NCI-H1694 (cell line): Measurements from ENCODE around the gene TBC1D3I.
"Not testable (repeated sequence)": the region's sequence is repeated elsewhere in the genome, so short reads cannot be mapped to it uniquely, and the experiment has no call there.

Source experiments
- DNase-seq: peaks from one replicate; lab custom pipeline; 2025; lab: John Stamatoyannopoulos, UW

Gene TBC1D3I

DNA sequence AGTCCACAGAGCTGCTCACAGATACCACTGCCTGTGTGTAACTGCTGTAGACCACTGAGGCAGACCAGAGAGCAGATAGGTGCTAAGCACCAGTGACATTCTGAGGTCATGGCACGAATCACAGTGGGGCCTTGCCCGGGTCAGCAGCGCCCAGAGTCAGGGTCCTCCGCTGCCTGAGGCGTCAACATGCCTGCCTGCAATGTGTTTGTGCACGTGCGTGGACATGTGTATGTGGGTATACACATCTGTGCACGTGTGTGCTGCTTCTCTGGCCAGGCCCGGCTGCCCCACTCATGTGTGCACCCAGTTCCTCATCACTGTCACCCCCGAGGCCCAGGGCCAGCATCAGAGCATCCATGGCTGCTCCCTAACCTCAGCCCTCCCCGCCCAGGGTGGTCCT, at the start of gene TBC1D3I:
TBC1D3I (minus strand) TSS at position 101 of the 400 bp plus-strand sequence. CDS start 1,585 bp downstream, outside the sequence.
- DNase-seq = not testable (repeated sequence)

DNA sequence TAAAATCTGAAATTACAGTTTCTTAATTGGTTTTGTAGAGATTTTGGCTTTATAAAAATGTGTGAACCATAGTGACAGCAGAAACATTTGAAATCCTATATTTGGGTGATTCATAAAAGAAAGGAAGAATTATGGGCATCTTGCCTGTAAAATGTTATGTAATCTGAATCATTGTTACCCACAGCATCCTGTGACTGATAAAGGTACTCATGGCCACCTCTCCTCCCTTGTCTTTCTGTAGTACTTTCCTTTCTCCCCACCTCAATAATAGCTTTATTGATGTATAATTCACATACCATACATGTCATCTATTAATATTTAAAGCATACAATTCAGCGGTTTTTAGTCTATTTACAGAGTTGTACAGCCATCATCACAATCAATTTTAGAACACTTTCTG, 30.8 kb upstream of the TBC1D3I start:
- DNase-seq = not testable (repeated sequence)

DNA sequence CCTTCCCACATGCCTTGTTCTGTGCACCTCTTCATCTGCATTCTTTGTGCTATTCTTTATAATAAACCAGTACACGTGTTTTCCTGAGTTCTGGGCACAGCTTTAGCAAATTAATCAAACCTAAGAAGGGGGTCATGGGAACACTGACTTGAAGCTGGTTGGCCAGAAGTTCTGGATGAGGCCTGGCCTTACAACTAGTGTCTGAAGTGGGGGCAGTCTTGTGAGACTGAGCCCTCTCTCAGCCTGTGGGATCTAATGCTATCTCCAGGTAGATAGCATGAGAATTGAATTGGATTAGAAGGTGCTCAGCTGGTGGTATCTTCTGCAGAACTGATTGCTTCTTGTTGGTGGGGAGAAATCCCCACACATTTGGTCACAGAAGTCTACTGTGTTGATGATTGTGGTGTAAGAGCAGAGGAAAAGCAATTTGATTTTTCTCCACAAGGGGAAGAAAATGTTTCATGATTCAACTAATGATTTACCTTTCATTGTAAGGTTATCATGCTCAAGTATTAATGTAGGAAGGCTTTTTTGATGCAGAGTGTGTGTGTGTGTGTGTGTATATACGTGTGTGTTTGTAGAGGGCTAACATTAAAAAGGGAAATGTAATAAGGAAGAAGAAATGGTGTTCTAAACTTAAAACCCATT, 25.7 kb upstream of the TBC1D3I start:
- DNase-seq = not testable (repeated sequence)

DNA sequence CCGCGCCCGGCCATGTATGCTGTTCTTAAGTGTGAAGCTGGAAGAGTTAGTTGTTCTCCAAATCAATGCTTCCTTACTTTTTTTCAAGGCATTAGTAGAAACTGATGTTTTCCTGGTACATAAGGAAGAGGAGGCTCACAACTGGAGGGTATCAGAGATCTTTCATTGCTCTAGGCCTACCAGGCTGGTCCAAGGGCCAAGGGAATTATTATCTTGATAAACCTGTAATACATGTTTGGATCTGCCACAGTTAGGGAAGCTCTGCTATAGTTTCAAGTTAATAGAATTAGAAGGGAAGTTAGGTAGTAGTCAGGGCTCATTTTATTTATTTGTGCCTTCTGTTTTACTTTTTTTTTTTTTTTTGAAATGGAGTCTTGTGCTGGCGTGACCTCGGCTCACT, 19.8 kb upstream of the TBC1D3I start:
- not testable (repeated sequence) for DNase-seq

DNA sequence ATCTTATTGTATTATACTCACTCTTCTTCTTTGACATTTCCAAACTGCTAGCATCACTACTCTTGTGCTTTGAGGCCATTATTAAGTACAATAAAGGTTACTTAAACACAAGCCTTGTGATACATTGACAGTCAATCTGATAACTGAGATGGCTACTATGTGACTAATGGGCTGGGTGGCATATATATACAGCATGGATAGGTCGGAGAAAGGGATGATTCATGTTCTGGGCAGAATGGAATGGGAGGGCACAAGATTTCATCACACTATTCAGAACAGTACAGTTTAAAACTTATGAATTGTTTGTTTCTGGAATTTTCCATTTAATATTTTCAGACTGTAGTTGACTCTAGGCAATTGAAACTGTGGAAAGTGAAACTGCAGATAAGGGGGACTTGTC, 18.9 kb upstream of the TBC1D3I start:
- DNase-seq = not testable (repeated sequence)

DNA sequence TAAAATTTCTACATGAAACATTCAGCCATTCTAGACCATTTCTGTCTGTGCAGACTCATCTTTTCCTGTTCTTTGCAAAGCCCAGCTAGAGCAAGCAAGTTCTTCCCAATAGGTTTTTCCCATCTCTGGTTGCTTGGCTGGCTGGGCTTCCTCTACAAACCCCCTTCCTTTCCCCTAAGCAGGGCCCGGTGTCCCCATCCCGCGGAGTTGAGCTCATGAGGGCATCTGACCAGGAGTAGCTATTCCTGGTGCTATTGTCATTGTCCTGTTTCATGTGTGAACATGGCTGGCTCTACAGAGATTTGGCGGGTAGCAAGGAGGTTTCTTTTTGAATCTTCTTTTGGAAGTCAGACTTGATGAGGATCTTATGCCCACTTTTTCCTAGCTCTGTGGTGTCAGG, 22.3 kb downstream of the TBC1D3I start:
- not testable (repeated sequence) for DNase-seq

DNA sequence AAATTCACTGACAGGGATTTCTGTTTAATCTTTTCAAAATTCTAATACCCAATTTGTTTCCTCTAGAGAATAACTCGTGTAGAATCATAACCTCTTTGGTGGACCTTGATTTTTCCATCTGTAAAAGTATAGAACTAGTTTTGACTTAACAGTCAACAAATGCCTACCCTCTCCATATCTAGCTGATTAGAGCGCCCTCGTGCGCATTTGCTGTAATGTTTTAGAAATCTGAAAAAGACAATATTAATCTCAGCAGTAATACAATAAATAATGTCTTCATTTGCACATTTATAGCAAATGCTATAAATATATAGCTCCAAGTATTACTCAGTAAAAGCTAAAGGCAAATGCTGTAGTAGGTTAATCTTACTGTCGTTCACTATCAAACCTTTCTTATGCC, 34.7 kb downstream of the TBC1D3I start:
- DNase-seq = not testable (repeated sequence)

DNA sequence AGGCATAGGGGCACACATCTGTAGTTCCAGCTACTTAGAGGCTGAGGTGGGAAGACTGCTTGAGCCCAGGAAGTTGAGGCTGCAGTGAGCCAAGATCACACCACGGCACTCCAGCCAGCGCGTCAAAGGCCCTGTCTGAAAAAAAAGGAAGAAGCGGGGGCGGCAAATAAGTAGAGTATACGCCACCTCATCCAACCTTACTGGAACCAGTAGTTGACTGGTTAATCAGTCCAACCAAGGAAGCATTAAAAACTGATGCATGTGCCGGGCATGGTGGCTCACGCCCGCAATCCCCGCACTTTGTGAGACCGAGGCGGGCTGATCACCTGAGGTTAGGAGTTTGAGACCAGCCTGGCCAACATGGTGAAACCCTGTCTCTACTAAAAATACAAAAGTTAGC, 41.4 kb downstream of the TBC1D3I start:
- not testable (repeated sequence) for DNase-seq

DNA sequence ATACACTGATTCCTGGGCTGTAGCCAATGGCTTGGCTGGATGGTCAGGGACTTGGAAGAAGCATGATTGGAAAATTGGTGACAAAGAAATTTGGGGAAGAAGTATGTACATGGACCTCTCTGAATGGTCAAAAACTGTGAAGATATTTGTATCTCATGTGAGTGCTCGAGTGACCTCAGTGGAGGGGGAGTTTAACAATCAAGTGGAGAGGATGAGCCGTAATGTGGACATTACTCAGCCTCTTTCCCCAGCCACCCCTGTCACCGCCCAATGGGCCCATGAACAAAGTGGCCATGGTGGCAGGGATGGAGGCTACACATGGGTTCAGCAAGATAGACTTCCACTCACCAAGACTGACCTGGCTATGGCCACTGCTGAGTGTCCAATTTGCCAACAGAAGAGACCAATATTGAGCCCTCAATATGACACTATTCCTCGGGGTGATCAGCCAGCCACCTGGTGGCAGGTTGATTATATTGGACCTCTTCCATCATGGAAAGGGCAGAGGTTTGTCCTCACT, 42.7 kb downstream of the TBC1D3I start:
- DNase-seq = not testable (repeated sequence)

DNA sequence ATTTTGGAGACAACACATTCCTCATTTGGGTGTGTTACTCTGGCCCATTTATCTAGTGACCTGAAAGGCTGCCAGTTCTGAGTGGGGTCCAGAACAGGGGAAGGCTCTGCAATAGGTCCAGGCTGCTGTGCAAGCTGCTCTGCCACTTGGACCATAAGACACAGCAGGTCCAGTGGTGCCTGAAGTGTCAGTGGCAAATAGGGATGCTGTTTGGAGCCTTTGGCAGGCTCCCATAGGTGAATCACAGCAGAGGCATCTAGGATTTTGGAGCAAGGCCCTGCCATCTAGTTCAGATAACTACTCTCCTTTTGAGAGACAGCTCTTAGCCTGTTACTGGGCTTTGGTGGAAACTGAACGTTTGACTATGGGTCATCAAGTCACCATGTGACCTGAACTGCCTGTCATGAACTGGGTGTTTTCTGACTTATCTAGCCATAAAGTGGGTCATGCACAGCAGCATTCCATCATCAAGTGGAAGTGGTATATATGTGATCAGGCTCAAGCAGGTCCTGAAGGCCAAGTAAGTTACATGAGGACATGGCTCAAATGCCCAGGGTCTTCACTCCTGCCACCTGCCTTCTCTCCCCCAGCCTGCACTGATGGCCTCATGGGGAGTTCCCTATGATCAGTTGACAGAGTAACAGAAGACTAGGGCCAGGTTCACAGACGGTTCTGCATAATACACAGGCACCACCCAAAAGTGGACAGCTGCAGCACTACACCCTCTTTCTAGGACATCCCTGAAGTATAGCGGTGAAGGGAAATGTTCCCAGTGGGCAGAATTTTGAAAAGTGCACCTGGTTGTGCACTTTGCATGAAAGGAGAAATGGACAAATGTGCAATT, 43.4 kb downstream of the TBC1D3I start:
- not testable (repeated sequence) for DNase-seq

DNA sequence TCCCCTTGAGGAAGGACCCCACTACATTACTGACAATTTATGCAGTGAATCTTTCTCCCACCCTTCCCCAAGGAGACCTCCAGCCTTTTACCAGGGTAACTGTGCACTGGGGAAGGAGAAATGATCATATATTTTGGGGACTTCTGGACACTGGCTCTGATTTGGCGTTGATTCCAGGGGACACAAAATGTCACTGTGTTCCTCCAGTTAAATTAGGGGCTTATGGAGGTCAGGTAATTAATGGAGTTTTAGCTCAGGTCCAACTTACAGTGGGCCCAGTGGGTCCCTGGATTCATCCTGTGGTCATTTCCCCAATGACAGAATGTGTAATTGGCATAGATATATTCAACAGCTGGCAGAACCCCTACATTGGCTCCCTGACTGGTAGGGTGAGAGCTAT, 44.8 kb downstream of the TBC1D3I start:
- not testable (repeated sequence) for DNase-seq

DNA sequence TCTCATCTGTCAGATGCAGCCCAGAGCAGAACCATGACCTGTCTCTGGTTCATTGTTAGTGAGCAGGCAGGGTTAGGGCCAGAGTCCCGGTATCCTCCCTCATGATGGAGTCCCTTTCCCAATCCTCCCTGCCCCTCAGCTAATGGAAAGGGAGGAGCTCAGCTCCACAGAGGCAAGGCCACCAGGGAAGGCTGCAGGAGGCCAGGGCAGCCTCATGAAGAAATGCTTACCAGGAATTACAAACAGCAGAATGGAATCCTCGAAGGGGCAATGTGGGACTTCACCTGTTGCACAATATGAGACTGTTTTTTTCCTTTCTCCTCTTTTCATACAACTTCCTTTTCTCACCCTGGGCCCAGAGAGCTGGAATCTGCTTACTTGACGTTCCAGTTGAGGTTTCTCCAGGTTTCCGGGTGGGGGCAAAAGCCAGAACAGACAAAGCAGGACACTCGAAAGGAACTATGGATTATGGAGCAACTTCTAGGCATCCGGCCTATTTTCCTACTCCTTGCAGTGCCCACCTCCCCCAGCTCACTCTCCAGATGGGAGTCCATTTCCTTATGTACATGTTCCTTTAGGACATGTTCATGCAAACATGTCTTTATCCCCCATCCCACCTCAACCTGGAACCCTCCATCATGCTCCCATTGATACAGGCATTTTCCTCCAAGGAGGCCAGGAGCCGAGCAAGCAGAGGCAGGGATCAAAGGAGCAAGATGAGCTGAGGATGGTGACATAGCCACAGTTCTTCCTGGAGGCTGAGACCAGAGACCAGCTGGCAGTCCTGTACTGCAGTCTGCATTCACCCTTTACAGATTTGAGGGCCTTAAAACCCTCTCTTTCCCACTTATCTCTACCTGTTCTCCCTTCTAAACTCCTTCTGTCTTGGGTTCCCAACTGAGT, 48.7 kb downstream of the TBC1D3I start:
- not testable (repeated sequence) for DNase-seq

DNA sequence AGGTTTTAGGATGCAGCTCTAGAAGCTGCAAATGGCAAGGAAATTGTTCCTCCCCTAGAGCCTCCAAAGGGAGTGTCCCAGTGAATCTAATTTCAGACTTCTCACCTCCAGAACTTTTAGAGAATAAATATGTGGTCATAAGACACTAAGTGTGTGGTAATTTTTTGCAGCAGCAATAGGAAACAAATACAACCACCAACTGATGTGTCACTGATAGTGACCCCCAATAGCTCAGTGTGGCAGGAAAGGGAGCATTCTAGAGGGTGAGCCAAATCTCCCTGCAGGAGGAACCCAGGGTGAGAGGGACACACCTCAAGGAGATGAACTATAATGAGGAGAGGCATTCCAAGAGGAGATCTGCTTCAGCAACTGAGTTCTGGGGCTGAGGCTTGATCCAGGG, 49.5 kb downstream of the TBC1D3I start:
- no peak for DNase-seq

DNA sequence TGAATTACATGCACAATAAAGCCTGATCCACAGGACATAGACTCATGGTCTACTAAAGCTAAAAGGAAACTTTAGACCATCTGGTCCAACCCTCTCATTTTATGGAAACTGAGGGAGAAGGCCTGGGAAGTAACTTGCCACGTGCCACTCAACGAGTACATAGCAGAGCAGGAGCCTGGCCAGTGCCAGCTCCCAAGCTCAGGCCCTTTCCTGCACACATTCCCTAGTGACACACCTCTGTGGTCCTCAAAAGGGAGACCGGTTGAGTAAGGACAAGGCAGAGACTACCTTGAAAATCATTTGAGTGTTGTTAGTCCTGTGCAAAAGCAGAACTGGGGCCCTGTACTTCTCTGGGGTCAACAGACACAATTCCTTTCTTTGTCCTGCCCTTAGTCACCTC, 50.7 kb downstream of the TBC1D3I start:
- DNase-seq = no peak

DNA sequence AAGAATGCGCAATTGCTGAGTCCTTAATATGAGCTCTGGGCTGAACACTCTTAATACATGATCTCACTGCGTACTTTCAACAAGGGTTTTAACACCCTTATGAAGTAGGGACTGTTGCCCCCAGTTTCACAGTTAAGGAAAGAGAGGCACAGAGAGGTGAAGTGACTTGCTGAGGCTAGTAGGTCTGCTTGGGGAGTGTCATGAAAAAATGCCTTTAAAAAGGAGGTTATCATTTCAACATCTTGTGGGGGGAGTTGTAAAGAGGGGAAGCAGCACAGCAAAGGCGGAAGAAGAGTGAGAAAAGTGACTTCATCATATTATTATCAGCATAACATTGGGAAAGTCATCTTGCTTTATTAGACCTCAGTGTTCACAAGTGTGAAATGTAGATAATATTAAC, 51.4 kb downstream of the TBC1D3I start:
- DNase-seq = no peak

DNA sequence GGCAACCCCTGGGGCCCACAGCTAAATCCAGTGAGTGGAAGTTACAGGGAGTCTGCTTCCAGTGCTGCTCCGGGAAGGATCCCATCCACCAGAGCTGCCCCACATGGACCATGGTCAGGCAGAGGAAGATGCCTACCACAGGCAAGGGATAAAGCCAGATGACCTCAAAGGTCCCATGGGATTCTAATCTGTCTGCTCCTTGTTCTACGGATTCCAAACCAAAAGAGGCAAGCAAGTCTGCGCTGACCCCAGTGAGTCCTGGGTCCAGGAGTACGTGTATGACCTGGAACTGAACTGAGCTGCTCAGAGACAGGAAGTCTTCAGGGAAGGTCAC, 52.1 kb downstream of the TBC1D3I start:
- no peak for DNase-seq

DNA sequence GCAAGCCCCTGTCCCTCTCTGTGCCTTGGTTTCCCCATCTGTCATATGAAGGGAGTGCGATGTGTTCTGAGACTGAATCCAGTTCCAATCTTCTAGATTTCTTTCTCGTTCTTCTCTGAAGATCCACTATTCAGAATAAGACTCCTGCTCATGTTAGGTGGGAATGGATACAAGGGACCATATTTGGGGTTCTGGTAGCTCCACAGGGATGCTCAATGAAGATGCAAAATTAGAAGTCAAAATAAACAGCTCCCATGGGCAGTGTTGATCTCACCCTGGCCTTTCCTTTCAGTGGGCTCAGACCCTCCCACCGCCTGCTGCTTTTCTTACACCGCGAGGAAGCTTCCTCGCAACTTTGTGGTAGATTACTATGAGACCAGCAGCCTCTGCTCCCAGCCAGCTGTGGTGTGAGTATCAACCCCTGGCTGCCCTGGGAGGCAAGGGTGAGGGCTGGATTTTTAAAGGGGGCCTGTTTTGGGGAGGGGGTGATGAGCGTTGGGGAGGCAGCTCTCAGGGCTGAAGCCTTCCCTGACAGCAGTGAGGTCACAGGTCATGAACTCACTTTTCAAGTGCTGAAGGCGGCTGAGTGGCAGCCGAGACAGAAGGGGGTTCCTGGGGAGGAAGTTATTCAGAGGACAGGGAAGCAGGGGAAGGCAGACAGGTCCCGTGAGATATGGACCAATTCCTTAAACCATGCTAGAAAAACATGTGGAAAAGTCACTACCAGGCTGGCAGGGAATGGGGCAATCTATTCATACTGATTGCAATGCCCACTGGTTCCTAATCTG, 52.7 kb downstream of the TBC1D3I start:
- not testable (repeated sequence) for DNase-seq

DNA sequence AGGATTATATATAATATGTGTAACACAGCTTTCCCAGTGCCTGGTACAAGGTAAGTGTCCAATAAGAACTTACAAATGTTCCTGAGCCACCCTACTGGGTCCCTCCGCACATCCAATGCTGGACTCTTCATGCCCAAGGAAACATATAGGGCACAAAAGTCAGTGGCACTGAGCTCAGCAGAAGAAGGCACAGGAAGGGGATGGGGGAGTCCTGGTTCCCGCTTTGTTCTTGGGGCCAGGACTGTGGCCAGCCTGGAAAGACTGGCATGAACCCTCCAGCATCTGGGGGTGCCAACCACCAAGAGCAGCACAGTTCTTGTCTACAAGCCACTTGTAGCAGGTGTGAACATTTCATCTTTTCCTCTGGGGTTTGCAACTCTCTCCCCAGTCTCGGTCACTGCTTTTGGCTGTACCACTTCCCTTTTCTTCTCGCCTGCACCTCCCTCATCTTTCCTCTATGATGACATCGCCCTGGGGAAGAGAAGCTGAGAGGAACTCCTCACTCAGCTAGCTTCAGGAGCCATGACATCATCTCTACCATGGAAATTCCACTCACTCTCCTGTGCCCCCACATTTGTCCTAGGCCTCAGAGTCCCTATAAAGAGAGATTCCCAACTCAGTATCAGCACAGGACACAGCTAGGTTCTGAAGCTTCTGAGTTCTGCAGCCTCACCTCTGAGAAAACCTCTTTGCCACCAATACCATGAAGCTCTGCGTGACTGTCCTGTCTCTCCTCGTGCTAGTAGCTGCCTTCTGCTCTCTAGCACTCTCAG, 53.7 kb downstream of the TBC1D3I start, which contains the start of gene CCL4L2:
CCL4L2 (plus strand) TSS at position 625 of the 773 bp plus-strand sequence.
- DNase-seq = not testable (repeated sequence)

DNA sequence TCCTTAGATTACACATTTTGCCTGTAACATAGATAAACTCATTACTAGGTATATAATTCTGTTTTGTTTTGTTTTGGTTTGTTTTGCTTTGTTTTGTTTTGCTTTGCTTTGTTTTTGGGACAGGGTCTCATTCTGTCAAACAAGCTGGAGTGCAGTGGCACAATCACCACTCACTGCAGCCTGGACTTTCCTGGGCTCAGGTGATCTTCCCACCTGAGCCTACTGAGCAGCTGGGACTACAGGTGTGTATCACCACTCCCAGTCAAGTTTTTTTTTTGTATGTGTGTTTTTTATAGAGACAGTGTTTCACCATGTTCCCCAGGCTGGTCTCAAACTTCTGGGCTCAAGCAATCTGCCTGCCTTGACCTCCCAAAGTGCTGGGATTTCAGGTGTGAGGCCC, 54.8 kb downstream of the TBC1D3I start:
- DNase-seq = no peak

DNA sequence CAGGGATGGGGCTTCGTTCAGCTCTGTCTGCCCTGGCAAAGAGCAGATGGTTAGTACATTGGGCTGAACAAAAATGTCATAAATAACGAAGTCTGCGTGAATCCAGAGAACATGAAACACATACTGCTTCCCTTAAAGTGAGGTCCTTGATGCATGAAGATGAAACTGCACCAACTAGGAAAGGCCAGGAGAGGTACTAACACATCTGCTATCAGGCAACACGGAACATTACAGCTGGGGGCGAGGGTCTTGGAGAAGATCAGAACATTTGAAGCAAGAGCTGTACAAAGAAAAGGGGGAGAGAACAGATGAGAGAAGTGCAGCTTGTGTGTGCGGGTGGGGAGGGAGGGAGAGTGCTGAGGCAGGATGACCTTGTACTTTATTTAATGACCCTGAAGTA, 57.0 kb downstream of the TBC1D3I start:
- not testable (repeated sequence) for DNase-seq

DNA sequence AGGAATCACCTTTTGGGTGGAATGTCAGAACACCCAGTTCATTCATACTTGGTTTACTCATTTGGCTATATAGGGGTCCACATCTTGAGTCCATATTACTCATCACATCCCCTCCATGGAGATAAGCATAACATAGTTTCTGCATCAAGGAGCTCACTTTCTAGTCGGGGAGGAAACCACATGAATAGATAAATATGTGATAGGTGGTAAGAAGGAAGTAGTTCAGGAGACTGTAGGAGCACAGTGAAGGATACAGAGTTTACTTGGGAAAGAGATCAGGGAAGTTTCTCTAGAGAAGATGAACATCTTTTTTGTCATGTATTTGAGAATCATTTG, 57.9 kb downstream of the TBC1D3I start:
- DNase-seq = not testable (repeated sequence)
